ENCODE measurements around the gene PAX2.

DNA sequence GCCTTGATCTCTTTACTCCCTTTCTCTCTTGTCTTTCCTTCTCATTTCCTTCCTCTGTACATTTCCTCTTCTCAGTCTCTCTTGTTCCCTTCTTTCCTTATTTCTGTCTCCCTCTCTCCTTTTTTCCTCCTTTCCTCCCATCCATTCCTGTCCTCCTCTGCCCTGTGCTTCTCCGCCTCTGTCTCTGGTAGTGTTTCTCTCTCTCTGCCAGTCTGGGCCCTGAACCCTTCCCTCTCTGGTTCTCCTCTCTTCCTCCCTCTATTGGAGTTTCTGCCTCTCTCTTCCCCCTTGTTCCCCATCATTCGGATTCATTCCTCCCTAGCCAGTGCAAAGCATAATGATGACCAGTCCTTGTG lies 13.2 kb upstream of the PAX2 start:
- no peak for TF ChIP-seq EZH2phosphoT487 (conservative IDR thresholded peaks at IDR 0.05; ENCODE audit: low read length)
- TF ChIP-seq, protein P1, sequence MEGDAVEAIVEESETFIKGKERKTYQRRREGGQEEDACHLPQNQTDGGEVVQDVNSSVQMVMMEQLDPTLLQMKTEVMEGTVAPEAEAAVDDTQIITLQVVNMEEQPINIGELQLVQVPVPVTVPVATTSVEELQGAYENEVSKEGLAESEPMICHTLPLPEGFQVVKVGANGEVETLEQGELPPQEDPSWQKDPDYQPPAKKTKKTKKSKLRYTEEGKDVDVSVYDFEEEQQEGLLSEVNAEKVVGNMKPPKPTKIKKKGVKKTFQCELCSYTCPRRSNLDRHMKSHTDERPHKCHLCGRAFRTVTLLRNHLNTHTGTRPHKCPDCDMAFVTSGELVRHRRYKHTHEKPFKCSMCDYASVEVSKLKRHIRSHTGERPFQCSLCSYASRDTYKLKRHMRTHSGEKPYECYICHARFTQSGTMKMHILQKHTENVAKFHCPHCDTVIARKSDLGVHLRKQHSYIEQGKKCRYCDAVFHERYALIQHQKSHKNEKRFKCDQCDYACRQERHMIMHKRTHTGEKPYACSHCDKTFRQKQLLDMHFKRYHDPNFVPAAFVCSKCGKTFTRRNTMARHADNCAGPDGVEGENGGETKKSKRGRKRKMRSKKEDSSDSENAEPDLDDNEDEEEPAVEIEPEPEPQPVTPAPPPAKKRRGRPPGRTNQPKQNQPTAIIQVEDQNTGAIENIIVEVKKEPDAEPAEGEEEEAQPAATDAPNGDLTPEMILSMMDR (IDR thresholded peaks at IDR 0.05; ENCODE audit: insufficient read depth, low read length, poor library complexity, severe bottlenecking) = no peak
